Measurements from ENCODE around the gene RRP8.
A peak's percentile ranks its signal among the peaks of the same experiment; 100 is the strongest.

RRP8 gene

GRCh38 chr11:6604790-6605189 lies 1.4 kb upstream of the RRP8 start:
- H3K4me3 ChIP-seq (ENCODE audit: low read length): peak overlapping the region; percentile 89
- peaks cover 51% of the 10 kb centered on the region for H3K4me1 ChIP-seq (ENCODE audit: control insufficient read depth, insufficient read depth, low read length)
- H3K36me3 ChIP-seq (ENCODE audit: insufficient read depth, low read length): peaks cover 41% of the 10 kb centered on the region
- H3K9ac ChIP-seq (ENCODE audit: low read depth, low read length): peak overlapping the region; percentile 94
- H3K4me2 ChIP-seq (ENCODE audit: low read length): peak overlapping the region; percentile 92
- H3K9me3 ChIP-seq (replicated peaks; ENCODE audit: low read length): no peaks in the 10 kb centered on the region
- no peaks in the 10 kb centered on the region for H3K27me3 ChIP-seq (ENCODE audit: control insufficient read depth, insufficient read depth, low read length)

DNA sequence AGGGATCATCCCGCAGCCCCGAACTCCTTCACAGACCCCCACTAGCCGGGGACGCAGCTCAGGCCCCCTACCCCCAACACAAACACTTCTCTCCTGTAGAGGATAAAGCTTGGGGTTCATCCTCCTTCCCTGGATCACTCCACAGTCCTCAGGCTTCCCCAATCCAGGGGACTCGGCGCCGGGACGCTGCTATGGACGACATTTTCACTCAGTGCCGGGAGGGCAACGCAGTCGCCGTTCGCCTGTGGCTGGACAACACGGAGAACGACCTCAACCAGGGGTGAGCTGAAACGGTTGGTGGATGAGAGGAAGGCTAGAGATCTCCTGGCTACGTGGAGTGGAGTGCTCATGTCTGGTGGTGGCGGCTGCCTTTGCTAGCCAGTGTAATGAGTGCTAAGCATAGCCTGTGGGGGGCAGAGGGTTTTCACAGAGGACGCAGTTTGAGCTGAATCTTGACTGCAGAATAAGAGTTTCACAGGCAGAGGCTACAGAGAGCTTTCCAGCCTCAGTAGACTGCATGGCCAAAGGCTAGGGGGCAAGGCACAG lies 738 bp upstream of the RRP8 start:
- Histone ChIP-seq H3K4me1 (ENCODE audit: control insufficient read depth, insufficient read depth, low read length) (peaks cover 48% of the 10 kb centered on the region), H3K9ac (ENCODE audit: low read depth, low read length) (peak overlapping the region; percentile 94), H3K4me3 (ENCODE audit: low read length) (peak overlapping the region; percentile 89), H3K9me3 (replicated peaks; ENCODE audit: low read length) (no peaks in the 10 kb centered on the region), H3K27me3 (ENCODE audit: control insufficient read depth, insufficient read depth, low read length) (no peaks in the 10 kb centered on the region), H3K36me3 (ENCODE audit: insufficient read depth, low read length) (peaks cover 41% of the 10 kb centered on the region), H3K4me2 (ENCODE audit: low read length) (peak overlapping the region; percentile 92)

GRCh38 chr11:6602096-6602940 lies 1.1 kb downstream of the RRP8 start:
- Histone ChIP-seq H3K9ac (ENCODE audit: low read depth, low read length) (peak overlapping the region; percentile 94), H3K4me2 (ENCODE audit: low read length) (peak overlapping the region; percentile 92), H3K36me3 (ENCODE audit: insufficient read depth, low read length) (peaks cover 35% of the 10 kb centered on the region), H3K4me3 (ENCODE audit: low read length) (peak overlapping the region; percentile 89), H3K9me3 (replicated peaks; ENCODE audit: low read length) (no peaks in the 10 kb centered on the region), H3K4me1 (ENCODE audit: control insufficient read depth, insufficient read depth, low read length) (peaks cover 30% of the 10 kb centered on the region), H3K27me3 (ENCODE audit: control insufficient read depth, insufficient read depth, low read length) (no peaks in the 10 kb centered on the region)

DNA sequence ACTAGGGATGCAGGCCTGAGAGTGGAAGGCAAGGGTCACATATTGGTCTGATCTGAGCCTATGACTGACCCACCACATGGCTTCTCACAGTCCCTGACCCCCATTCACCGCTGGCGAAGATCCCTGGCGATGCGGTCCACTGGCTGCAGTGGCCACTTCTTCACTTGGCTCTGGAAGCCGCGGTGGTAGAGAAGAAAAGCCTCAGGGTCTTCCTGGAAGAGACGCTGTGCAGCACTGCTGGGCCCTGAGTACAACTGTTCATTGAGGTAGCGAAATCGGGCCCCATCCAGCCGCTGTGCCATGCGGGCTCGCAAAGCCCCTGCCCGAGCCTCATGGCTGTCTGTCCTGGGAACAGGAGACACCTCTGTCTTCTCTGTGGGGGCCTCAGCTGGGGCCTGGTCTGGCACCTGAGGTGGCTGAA lies 2.4 kb downstream of the RRP8 start:
- H3K27me3 ChIP-seq (ENCODE audit: control insufficient read depth, insufficient read depth, low read length): no peaks in the 10 kb centered on the region
- H3K4me3 ChIP-seq (ENCODE audit: low read length): no peak overlapping the region
- no peak overlapping the region for H3K4me2 ChIP-seq (ENCODE audit: low read length)
- H3K36me3 ChIP-seq (ENCODE audit: insufficient read depth, low read length): peaks cover 46% of the 10 kb centered on the region
- H3K9ac ChIP-seq (ENCODE audit: low read depth, low read length): no peak overlapping the region
- H3K9me3 ChIP-seq (replicated peaks; ENCODE audit: low read length): no peaks in the 10 kb centered on the region
- H3K4me1 ChIP-seq (ENCODE audit: control insufficient read depth, insufficient read depth, low read length): peaks cover 18% of the 10 kb centered on the region

- H3K27me3 ChIP-seq (ENCODE audit: control insufficient read depth, insufficient read depth, low read length): no peaks in the 10 kb centered on the region
- H3K4me1 ChIP-seq (ENCODE audit: control insufficient read depth, insufficient read depth, low read length): peaks cover 9% of the 10 kb centered on the region
- H3K4me3 ChIP-seq (ENCODE audit: low read length): no peak overlapping the region
- H3K36me3 ChIP-seq (ENCODE audit: insufficient read depth, low read length): peaks cover 53% of the 10 kb centered on the region
- no peak overlapping the region for H3K4me2 ChIP-seq (ENCODE audit: low read length)
- no peaks in the 10 kb centered on the region for H3K9me3 ChIP-seq (replicated peaks; ENCODE audit: low read length)
- no peak overlapping the region for H3K9ac ChIP-seq (ENCODE audit: low read depth, low read length)
These were observed 3.5 kb downstream of the RRP8 start for GRCh38 chr11:6599881-6600390.

GRCh38 chr11:6599449-6599848 lies 4.0 kb downstream of the RRP8 start:
- H3K9ac ChIP-seq (ENCODE audit: low read depth, low read length): no peak overlapping the region
- peaks cover 53% of the 10 kb centered on the region for H3K36me3 ChIP-seq (ENCODE audit: insufficient read depth, low read length)
- peaks cover 9% of the 10 kb centered on the region for H3K4me1 ChIP-seq (ENCODE audit: control insufficient read depth, insufficient read depth, low read length)
- no peak overlapping the region for H3K4me2 ChIP-seq (ENCODE audit: low read length)
- H3K4me3 ChIP-seq (ENCODE audit: low read length): no peak overlapping the region
- H3K27me3 ChIP-seq (ENCODE audit: control insufficient read depth, insufficient read depth, low read length): no peaks in the 10 kb centered on the region
- no peaks in the 10 kb centered on the region for H3K9me3 ChIP-seq (replicated peaks; ENCODE audit: low read length)

DNA sequence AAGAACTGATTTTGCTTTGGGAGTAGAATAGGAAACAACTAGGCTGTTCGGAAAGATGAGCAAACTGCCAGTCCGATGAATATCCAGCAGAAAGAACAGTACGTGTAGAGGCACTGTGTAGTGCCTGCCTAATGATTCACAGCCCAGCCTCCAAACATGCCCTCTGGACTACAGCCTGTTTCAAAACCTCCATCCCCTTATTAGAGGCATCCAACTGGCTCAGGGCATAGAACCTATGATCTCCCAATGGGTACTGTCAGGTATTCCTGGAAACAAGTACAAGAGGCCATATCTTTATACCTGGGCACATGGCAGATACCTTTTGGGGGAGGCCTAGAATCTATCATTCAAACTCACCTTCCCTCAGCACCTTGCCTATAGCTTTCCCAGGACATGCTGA lies 4.9 kb downstream of the RRP8 start:
- Histone ChIP-seq H3K4me1 (ENCODE audit: control insufficient read depth, insufficient read depth, low read length) (peaks cover 9% of the 10 kb centered on the region), H3K27me3 (ENCODE audit: control insufficient read depth, insufficient read depth, low read length) (no peaks in the 10 kb centered on the region), H3K36me3 (ENCODE audit: insufficient read depth, low read length) (peaks cover 53% of the 10 kb centered on the region), H3K4me3 (ENCODE audit: low read length) (no peak overlapping the region), H3K9ac (ENCODE audit: low read depth, low read length) (no peak overlapping the region), H3K9me3 (replicated peaks; ENCODE audit: low read length) (no peaks in the 10 kb centered on the region), H3K4me2 (ENCODE audit: low read length) (no peak overlapping the region)

GRCh38 chr11:6596239-6596877 lies 7.1 kb downstream of the RRP8 start:
- Histone ChIP-seq H3K36me3 (ENCODE audit: insufficient read depth, low read length) (peaks cover 52% of the 10 kb centered on the region), H3K4me1 (ENCODE audit: control insufficient read depth, insufficient read depth, low read length) (no peaks in the 10 kb centered on the region), H3K4me3 (ENCODE audit: low read length) (no peak overlapping the region), H3K9ac (ENCODE audit: low read depth, low read length) (no peak overlapping the region), H3K9me3 (replicated peaks; ENCODE audit: low read length) (no peaks in the 10 kb centered on the region), H3K4me2 (ENCODE audit: low read length) (no peak overlapping the region), H3K27me3 (ENCODE audit: control insufficient read depth, insufficient read depth, low read length) (no peaks in the 10 kb centered on the region)

- Histone ChIP-seq H3K9me3 (replicated peaks; ENCODE audit: low read length) (no peaks in the 10 kb centered on the region), H3K36me3 (ENCODE audit: insufficient read depth, low read length) (peaks cover 35% of the 10 kb centered on the region), H3K9ac (ENCODE audit: low read depth, low read length) (no peak overlapping the region), H3K4me2 (ENCODE audit: low read length) (no peak overlapping the region), H3K4me1 (ENCODE audit: control insufficient read depth, insufficient read depth, low read length) (no peaks in the 10 kb centered on the region), H3K4me3 (ENCODE audit: low read length) (no peak overlapping the region), H3K27me3 (ENCODE audit: control insufficient read depth, insufficient read depth, low read length) (no peaks in the 10 kb centered on the region)
These were observed 9.2 kb downstream of the RRP8 start for GRCh38 chr11:6594142-6594768.

- no peaks in the 10 kb centered on the region for H3K27me3 ChIP-seq (ENCODE audit: control insufficient read depth, insufficient read depth, low read length)
- peaks cover 4% of the 10 kb centered on the region for H3K9me3 ChIP-seq (replicated peaks; ENCODE audit: low read length)
- no peak overlapping the region for H3K4me3 ChIP-seq (ENCODE audit: low read length)
- H3K4me1 ChIP-seq (ENCODE audit: control insufficient read depth, insufficient read depth, low read length): peaks cover 6% of the 10 kb centered on the region
- no peak overlapping the region for H3K9ac ChIP-seq (ENCODE audit: low read depth, low read length)
- H3K36me3 ChIP-seq (ENCODE audit: insufficient read depth, low read length): no peaks in the 10 kb centered on the region
- H3K4me2 ChIP-seq (ENCODE audit: low read length): peak overlapping the region; percentile 32
These were observed 15.4 kb downstream of the RRP8 start for GRCh38 chr11:6588018-6588417.

- Histone ChIP-seq H3K4me3 (ENCODE audit: low read length) (no peak overlapping the region), H3K4me1 (ENCODE audit: control insufficient read depth, insufficient read depth, low read length) (peaks cover 6% of the 10 kb centered on the region), H3K27me3 (ENCODE audit: control insufficient read depth, insufficient read depth, low read length) (no peaks in the 10 kb centered on the region), H3K9ac (ENCODE audit: low read depth, low read length) (no peak overlapping the region), H3K36me3 (ENCODE audit: insufficient read depth, low read length) (no peaks in the 10 kb centered on the region), H3K4me2 (ENCODE audit: low read length) (peak overlapping the region; percentile 32), H3K9me3 (replicated peaks; ENCODE audit: low read length) (peaks cover 4% of the 10 kb centered on the region)
These were observed 16.0 kb downstream of the RRP8 start for GRCh38 chr11:6587360-6587953.
